NCI-H2029 (cell line): ENCODE measurements around the gene SNX10.
"Not testable (repeated sequence)": the region's sequence is repeated elsewhere in the genome, so short reads cannot be mapped to it uniquely, and the experiment has no call there.

Experiments used
- DNase-seq: peaks from one replicate; lab custom pipeline; 2025; lab: John Stamatoyannopoulos, UW

The SNX10 gene, protein sequence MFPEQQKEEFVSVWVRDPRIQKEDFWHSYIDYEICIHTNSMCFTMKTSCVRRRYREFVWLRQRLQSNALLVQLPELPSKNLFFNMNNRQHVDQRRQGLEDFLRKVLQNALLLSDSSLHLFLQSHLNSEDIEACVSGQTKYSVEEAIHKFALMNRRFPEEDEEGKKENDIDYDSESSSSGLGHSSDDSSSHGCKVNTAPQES

DNA sequence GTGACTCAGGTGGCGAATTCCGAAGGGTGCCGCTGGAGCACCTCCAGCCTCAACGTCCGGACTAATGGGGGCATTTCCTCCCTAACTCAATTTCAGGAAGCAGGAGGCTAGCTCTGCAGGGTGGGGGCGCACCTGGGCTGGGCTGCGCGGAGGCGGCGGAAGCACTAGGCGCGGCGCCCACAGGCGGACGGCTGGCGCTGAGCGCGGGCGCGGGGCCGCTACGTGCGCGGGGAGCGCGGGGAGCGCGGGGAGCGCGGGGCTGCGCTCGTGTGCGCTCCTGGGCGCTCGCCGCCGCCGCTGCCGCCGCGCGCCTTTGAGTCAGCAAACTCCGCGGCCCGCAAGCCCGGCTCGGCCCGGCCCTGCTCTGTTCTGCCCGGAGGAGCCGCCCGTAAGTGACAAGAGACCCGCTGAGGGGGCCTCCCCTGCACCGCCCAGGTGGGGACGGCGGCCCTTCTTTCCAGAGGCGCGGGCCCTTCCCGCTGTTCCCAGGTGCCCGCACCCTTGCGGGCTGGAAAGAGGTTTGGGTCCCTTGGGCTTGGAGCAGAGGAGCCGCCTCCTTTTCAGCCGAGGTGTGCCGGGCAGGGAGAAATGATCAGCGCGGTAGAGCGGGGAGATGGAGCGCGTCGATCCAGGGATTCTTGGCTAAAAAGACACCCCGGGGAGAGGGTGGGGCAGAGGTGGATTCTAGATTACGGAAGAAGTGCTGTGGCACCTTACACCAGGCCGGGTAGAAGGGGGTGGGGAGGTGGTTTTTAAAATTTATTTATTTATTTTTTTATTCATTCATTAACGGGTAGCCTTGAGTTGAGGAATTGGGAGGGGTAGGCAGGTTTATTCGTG is at the start of gene SNX10:
Gene SNX10, plus strand, starts transcription at position 164 of the 840 bp plus-strand sequence. CDS start 54,581 bp downstream, outside the sequence.
- DNase-seq, result no peak

DNA sequence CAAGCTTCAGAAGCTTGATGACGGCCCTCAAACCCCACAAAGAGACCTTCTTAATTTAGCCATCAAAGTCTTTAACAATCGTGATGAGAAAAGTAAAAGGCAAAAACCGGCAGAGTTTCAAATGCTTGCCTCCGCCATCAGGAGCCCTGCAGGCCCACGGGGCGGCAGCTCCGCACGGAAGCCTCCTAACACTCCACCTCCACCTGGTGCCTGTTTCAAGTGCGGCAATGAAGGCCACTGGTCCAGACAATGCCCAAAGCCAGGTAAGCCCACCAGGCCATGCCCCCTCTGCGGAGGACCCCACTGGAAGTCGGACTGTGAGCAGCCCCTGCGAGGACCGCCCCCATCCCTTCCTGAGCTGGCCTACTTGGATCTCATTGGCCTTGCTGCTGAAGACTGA is 46.5 kb upstream of the SNX10 start:
- no peak for DNase-seq

DNA sequence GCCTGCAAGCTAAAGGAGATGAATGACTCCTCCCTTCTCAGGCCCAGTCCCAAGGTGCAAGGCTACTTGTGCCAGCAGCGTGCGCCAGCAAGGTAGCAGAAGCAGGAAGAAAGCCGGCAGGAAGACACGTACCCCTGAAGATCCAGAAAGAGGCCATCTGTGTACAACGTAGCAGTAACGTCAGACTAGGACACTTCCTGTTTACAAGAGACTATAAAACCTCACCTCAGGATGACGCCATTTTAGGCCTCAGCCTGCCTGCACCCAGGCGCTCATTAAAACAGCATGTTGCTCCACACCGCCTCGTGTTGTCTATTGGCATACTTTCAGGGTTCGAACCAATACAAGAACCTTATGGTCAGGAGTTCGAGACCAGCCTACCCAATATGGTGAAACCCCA is 41.4 kb upstream of the SNX10 start:
- DNase-seq, result no peak

DNA sequence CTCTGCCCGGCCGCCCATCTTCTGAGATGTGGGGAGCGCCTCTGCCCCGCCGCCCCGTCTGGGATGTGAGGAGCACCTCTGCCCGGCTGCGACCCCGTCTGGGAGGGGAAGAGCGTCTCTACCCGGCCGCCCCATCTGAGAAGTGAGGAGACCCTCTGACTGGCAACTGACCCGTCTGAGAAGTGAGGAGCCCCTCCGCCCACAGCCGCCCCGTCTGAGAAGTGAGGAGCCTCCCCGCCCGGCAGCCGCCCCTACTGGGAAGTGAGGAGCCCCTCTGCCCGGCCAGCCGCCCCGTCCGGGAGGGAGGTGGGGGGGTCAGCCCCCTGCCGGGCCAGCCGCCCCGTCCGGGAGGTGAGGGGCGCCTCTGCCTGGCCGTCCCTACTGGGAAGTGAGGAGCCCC is 29.8 kb upstream of the SNX10 start:
- DNase-seq, result not testable (repeated sequence)

DNA sequence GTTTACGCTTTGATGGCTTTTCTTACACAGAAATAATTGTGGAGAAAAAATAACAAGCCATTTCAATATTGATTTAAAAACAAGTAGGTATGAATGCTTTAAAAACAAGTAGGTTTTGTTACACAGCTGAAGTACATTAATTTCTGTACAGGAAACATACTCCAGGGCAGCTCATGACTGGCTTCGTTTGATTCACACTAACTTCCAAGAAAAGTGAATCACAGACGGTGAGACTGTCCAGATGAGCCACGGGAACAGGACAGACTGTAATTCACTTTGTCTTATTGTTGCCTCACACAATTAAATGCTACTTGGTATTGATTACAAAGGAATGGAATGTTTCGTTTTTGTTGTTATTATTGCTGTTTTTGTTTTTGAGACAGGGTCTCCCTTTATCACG is 26.6 kb upstream of the SNX10 start:
- no peak for DNase-seq

DNA sequence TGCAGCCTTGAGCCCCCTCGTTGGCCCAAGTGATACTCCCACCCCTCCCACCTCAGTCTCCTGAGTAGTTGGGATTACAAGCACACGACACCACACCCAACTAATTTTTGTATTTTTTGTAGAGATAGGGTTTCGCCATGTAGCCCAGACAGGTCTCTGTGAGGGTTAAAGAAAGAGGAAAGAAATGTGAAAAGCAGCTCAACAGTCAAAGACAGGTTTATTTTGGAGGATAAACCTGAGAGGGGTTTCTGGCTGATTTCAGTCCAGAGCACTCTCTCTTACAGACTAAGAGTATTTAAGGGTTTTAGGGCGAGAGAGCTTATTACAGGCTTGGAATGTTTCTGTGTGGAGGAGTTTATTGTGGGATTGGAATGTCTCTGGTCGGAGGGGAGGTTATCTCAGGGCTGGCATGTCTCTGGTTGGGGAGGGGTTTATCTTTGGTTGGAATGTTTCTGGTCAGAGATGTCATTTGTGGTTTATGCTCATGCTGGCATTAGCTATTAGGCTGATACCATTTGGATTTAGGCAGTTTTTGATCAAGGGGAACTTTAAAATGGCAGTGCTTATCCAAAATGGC is 26.1 kb upstream of the SNX10 start:
- no peak for DNase-seq

DNA sequence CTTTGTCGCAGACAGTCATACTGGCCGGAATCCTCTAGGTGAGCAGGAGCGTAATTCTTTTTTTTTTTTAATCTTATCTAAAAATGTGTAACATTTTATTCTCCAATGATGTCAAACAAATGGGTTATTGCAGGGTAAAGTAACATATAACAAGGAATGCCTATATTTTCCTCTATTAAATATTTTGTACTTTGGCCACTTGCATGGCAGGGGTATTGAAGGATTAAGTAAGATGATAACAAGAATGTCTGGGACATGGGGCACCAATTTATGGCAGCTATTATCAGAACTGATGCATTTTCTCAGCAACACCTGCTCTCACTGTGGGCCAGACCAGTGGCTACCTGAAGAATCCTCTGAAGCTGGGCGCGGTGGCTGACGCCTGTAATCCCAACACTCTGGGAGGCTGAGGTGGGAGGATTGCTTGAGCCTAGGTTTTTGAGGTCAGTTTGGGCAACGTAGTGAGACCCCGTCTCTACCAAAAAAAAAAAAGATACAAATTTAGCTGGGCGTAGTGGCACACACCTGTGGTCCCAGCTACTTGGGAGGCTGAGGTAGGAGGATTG is 24.0 kb upstream of the SNX10 start:
- no peak for DNase-seq

DNA sequence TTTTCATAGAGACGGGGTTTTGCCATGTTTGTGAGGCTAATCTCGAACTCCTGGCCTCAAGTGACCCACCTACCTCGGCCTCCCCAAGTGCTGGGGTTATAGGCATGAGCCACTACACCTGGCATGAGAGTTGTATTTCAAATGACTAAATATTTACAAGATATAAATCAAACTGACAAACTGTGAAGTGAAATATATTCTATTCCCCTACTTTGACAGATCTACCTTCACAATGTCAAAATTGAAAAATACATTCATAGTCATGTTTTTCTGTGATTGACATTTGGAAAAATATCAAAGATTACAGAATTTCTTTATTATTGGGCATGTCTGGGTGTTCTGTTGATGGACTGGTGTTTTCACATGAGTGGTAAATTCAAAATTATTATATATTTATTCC is 16.4 kb upstream of the SNX10 start:
- DNase-seq, result no peak

DNA sequence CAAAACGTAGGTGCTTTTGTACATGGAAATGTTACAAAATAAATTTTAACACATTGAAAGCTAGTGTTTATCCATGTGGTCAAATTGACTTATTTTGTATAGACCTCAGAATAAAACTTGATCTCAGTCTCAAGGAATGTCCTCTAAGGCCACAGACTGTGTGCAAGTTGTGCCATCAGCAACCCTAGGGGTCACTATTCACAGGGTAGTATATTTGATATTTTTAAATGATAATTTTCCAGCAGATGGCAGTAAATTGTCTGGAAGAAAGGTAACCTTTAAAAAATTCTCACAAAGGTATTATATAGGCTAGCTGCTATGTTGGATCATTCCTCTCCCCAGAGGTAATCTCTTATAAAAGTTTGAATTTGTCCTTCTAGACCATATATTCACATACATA is 12.9 kb upstream of the SNX10 start:
- DNase-seq, result no peak

DNA sequence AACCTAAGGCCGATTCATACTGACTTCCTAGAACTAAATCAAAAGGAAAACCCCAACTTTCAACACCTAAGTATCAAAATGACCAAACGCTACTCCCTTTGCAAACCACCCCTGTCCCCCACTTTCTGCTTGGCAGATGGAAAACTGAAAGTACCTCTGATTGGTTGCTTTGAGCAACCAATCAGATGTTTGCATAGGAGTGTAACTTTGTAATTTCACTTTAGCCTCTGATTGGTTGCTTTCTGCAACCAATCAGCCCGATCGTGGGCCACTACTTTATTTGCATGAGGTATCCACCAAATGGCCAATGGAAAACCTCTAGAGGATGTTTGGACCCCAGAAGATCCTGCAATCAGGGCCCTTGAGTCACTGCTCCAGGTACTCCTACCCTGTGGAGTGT is 12.3 kb upstream of the SNX10 start:
- no peak for DNase-seq

DNA sequence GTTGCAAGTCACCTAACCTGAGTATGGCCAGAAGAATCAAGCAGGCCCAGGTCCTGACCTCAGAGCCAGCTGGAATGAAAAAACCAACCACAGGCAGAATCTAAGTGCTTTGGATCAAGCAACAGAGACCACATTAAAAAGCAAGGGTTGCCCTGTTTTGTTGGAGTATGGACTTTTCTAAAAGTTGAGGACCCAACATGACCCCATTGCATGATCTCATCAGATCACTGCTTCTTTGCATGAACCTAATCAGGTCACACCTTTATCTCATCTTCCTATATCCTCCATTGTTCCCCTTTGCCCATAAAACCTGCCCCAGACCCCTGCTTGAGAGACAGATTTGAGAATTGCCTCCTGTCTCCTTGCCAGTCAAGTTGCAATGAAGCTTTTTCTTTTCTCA is 11.6 kb upstream of the SNX10 start:
- no peak for DNase-seq

DNA sequence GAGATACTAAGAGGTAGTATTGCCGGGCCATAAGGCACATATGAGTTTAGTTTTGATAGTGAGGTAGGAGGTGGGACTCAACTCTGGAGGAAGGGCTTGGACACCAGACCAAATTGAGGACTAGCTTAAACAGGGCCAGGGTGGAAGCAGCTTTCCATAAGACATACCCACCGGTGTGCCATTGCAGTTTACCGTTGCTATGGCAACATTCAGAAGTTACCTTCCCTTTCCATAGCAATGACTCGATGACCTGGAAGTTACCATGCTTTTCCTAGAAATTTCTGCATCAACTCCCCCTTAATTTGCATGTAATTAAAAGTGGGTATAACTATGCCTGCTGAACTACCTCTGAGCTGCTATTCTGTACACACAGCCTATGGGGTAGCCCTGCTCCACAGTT is 10.9 kb upstream of the SNX10 start:
- no peak for DNase-seq

DNA sequence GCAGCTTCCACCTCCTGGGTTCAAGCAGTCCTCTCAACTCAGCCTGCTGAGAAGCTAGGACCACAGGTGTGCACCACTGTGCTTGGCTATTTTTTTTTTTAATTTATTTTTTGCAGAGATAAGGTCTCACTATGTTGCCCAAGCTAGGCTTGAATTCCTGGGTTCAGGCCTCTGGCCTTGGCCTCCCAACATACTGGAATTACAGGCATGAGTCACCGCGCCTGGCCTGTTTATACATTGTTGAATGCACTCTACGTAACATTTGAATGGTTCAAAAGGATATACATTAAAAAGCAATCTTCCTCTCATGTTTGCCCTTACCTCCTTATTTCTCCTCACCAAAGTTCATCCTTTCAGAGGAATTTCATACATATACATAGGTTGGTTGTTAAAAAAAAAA is 7.2 kb upstream of the SNX10 start:
- no peak for DNase-seq

DNA sequence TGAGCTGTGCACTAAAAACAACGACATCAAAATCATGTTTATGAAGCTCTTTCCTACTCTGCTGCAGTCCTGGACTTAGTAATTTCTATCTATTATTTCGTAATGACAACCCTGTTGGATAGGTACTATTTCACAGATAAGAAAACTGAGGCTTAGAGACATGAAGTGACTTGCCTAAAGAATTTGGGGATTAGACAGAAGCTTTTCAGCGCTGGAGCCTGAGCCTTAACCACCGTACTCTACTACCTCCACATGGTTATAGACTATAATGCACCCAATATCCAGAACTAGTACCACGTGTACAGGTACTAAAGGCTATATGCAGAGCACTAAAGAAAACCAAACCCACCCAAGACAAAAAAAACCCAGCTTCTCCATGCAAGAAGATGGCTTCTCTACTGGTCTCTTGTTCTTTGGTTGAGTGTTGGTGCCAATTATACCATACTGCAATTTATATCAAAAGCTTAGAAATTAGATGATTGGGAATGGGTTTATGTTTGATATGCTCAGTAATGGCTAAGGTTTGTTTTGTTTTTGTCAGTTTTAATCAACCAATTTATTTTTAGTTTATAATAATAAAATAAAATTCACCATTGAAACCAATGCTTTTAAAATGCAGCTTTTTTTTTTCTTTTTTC is 6.5 kb upstream of the SNX10 start:
- no peak for DNase-seq

DNA sequence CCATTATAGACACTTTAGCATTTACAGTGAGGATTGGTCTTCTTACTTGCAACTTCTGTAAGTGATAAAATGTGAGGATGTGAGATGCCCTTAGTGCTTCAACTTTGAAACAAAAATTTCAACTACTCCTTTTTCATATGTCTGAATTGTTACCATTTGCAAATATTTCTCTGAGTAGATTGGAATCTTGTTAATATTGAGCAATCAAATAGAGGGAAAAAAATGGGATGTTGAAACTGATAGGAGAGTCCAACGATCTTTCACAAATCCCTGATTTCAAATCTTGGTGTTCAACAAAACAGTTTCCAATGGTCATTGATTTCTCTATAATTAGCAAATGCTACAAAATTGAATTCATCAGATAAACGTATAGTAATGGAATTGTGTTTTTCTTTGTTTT is 5.5 kb upstream of the SNX10 start:
- DNase-seq, result no peak

DNA sequence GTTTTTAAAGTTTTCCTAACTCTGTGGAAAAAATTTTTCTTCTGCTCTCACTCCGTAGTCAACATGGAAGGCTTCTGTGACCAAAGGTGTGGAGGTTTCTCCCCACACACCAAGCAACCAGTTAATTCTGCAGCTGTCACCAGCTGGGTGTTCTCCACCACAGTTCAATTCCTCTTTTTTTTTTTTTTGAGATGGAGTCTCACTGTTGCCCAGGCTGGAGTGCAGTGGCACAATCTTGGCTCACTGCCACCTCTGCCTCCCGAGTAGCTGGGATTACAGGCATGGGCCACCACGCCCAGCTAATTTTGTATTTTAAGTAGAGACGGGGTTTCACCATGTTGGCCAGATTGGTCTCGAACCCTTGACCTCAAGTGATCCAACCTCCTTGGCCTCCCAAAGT is 3.5 kb upstream of the SNX10 start:
- not testable (repeated sequence) for DNase-seq

DNA sequence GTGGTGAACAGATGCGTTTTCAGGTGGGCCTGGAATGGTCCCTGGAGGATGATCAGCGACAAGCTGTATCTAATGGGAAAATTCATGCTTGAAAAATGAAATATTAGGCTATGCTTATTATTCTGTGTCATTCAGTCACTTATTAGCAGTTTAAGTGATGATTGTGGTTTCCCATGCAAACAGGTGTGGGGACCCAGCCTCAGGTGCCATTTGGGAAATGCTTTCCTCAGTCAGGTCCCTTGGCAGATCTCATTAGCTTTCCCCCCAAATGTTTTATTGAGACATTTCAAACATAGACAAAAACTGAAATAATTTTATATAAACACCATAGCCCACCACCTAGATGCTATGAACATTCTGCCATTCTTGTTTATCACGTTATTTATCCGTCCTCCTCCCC is 411 bp upstream of the SNX10 start:
- no peak for DNase-seq

DNA sequence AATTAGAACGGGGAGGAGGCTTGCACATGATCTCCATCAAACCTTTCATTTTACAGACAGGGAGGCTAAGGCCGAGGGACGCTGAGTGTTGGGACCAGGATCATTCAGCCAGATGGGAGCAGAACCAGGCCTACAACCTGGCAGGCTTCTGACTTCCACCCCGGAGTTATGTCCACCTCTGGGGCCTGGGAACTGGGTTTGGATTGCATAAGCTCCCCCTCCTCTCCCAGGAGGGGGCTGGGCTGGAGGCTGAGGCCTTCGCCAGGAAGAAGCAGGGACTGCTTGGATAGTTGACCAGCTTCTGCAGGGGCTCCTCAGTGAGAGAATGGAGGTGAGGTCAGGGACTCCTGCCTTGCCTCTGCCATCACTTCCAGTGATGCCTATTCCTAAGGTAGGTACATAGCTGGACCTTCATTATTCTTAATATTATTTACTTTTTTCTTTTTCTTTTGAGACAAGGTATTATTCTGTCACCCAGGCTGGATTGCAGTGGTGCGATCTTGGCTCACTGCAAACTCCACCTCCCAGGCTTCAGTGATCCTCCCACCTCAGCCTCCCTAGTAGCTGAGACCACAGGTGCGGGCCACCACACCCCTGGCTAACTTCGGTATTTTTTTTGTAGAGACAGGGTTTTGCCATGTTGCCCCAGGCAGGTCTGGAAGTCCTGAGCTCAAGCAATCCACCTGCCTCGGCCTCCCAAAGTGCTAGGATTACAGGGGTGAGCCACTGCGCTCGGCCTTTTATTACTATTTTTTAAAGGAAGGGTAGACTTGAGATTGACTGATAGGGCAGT is 1.3 kb downstream of the SNX10 start:
- no peak for DNase-seq

DNA sequence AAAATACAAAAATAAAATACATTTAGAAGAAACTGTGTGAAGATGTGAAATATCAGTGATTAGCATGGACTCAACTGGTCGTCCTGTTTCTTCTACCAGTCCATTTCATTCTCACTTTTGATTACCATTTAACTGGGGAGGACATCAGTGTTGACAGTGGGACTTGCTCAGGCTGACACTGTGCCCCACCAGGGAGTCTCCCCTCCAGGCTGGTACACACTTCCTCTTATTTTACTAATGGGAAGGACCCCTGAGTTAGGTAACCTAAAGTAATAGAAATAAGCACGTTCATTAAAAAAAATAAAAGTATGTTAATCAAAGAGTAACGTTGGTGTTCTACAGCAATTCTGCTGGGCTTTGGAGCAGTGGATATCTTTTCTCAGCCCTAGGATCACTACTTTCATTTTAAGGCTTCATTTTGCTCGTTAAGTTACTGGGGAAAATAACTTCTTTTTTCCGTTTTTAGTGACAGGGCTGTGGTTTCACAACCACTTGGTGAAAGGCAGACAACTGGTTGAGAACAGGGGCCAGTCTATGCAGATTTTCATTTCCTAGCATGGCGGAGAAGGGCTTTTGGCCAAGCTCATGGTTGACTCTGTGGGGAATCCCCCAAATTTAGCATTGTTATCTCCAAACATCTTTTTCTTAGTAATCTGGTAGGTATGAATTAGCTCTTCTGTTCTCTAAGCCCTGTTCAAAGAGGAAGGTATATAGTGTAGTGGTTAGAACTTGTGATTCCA is 2.1 kb downstream of the SNX10 start:
- no peak for DNase-seq

DNA sequence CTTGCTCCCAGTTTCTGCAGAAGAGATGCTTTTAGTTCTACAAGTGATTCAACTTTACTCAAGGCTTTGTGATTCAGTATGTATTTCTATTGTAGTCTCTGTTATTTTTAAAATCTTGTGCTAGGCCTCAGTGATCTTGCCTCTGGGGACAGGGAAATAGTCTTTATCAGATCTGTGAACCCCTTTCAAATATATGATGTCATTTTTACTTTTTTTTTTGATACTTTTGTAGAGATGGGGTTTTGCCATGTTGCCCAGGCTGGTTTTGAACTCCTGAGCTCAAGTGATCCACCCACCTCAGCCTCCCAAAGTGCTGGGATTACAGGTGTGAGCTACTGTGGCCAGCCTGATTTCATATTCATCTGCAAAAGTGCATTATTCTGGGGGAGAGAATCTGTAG is 3.4 kb downstream of the SNX10 start:
- no peak for DNase-seq

DNA sequence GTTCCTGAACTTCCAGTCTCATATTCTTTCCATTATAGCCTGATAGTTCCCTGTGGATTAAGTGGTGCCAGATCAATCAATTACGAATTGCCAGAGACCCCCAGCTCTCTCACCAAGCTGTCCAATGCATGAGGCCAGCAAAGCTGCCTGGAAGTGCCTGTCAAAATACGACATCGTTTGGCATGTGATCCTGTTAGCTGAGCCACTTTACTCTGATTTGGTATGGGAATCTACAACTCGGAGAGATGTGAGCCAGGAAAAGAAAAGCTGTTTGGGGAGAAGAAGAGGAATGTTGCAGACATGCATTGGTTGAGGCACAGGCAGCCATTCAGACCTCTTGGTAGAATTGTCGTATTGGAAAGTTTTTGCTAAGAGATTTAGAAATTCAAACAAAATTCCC is 3.9 kb downstream of the SNX10 start:
- DNase-seq, result no peak
